Nephron (organoid): ENCODE data around the gene COL6A1.
"Not testable (repeated sequence)": the region's sequence is repeated elsewhere in the genome, so short reads cannot be mapped to it uniquely, and the experiment has no call there.

ENCODE experiments used
- H3K27ac Mint-ChIP-seq, 3 experiments: 2 replicates each; pipeline ENCODE4 v1.8.0; 2020; ENCODE audit warnings: mixed read lengths in 3 of 3, mild to moderate bottlenecking in 2 of 3, moderate library complexity in 1 of 3
- H3K27me3 Mint-ChIP-seq: 2 replicates; pipeline ENCODE4 v1.8.0; 2021; ENCODE audit warnings: low read depth, mild to moderate bottlenecking, moderate library complexity, mixed read lengths
- H3K36me3 Mint-ChIP-seq: 2 replicates; pipeline ENCODE4 v1.8.0; 2020; ENCODE audit warnings: low read depth, mixed read lengths
- H3K4me1 Mint-ChIP-seq: 2 replicates; pipeline ENCODE4 v1.8.0; 2020; ENCODE audit warnings: mixed read lengths
- H3K4me3 Mint-ChIP-seq, 3 experiments: 2 replicates each; pipeline ENCODE4 v1.8.0; 2020; ENCODE audit warnings: mild to moderate bottlenecking in 3 of 3, mixed read lengths in 3 of 3, moderate library complexity in 2 of 3
- H3K9me3 Mint-ChIP-seq: 2 replicates; pipeline ENCODE4 v1.8.0; 2020; ENCODE audit warnings: mixed read lengths
- CTCF ChIP-seq, 3 experiments: fragments of 200-600 bp; sonication (generic); IDR thresholded peaks; one replicate each; pipeline ENCODE4 v1.5.0; 2021; ENCODE audit warnings: antibody characterized with exemption in 3 of 3; ENCODE audit not compliant: unreplicated experiment in 3 of 3

Gene COL6A1

GRCh38 chr21:46039891-46040660 lies 58.5 kb downstream of the COL6A1 start:
- Mint-ChIP-seq H3K4me3 (no peak overlapping the region), H3K4me1 (peaks cover 24% of the 10 kb centered on the region), H3K36me3 (no peaks in the 10 kb centered on the region), H3K9me3 (no peaks in the 10 kb centered on the region), H3K27ac (peak overlapping the region in 1 of 3 experiments; percentile 83), H3K27me3 (peaks cover 3% of the 10 kb centered on the region)
- TF ChIP-seq CTCF (IDR thresholded peaks at IDR 0.05; ENCODE audit: unreplicated experiment in 3 of 3): no peak

- Mint-ChIP-seq H3K27me3 (peaks cover 3% of the 10 kb centered on the region), H3K4me1 (peaks cover 24% of the 10 kb centered on the region), H3K36me3 (no peaks in the 10 kb centered on the region), H3K4me3 (no peak overlapping the region), H3K27ac (peak overlapping the region; percentile 20 to 83 (median 71)), H3K9me3 (no peaks in the 10 kb centered on the region)
- no peak for TF ChIP-seq CTCF (IDR thresholded peaks at IDR 0.05; ENCODE audit: unreplicated experiment in 3 of 3)
These were observed 59.1 kb downstream of the COL6A1 start for GRCh38 chr21:46040707-46041106.

- peaks cover 3% of the 10 kb centered on the region for H3K27me3 Mint-ChIP-seq
- no peaks in the 10 kb centered on the region for H3K9me3 Mint-ChIP-seq
- no peaks in the 10 kb centered on the region for H3K36me3 Mint-ChIP-seq
- no peak overlapping the region for H3K4me3 Mint-ChIP-seq
- TF ChIP-seq CTCF (IDR thresholded peaks at IDR 0.05; ENCODE audit: unreplicated experiment in 3 of 3): no peak
- peaks cover 24% of the 10 kb centered on the region for H3K4me1 Mint-ChIP-seq
- peak overlapping the region; percentile 20 to 83 (median 71) for H3K27ac Mint-ChIP-seq
These were observed 59.6 kb downstream of the COL6A1 start for GRCh38 chr21:46041183-46041582.

- H3K36me3 Mint-ChIP-seq: no peaks in the 10 kb centered on the region
- H3K9me3 Mint-ChIP-seq: peaks cover 2% of the 10 kb centered on the region
- TF ChIP-seq CTCF (IDR thresholded peaks at IDR 0.05; ENCODE audit: unreplicated experiment in 3 of 3): no peak
- no peak overlapping the region for H3K27ac Mint-ChIP-seq
- peaks cover 3% of the 10 kb centered on the region for H3K27me3 Mint-ChIP-seq
- peaks cover 14% of the 10 kb centered on the region for H3K4me1 Mint-ChIP-seq
- no peak overlapping the region for H3K4me3 Mint-ChIP-seq
These were observed 63.6 kb downstream of the COL6A1 start for GRCh38 chr21:46045154-46045553.

GRCh38 chr21:46046471-46046870 lies 64.9 kb downstream of the COL6A1 start:
- no peak overlapping the region for H3K4me3 Mint-ChIP-seq
- H3K9me3 Mint-ChIP-seq: peaks cover 2% of the 10 kb centered on the region
- TF ChIP-seq CTCF (IDR thresholded peaks at IDR 0.05; ENCODE audit: unreplicated experiment in 3 of 3): no peak
- peaks cover 10% of the 10 kb centered on the region for H3K4me1 Mint-ChIP-seq
- no peaks in the 10 kb centered on the region for H3K36me3 Mint-ChIP-seq
- no peak overlapping the region for H3K27ac Mint-ChIP-seq
- H3K27me3 Mint-ChIP-seq: peaks cover 3% of the 10 kb centered on the region

- not testable (repeated sequence) for H3K4me3 Mint-ChIP-seq, H3K9me3 Mint-ChIP-seq, H3K27me3 Mint-ChIP-seq
These were observed 65.3 kb downstream of the COL6A1 start for GRCh38 chr21:46046906-46047305.

More at GRCh38 chr21:46046906-46047305, 65.3 kb downstream of the COL6A1 start:
- peaks cover 10% of the 10 kb centered on the region for H3K4me1 Mint-ChIP-seq
- H3K36me3 Mint-ChIP-seq, H3K27ac Mint-ChIP-seq: not testable (repeated sequence)
